ENCODE data around the gene PHF20. TPM values are rescaled to one million over a fixed set of nuclear protein-coding genes. Genes with fewer than 3 reads are reported as not detected.

The PHF20 gene
- total and polyA plus RNA-seq, 2 of the 13 experiments (the other 11 are each of a cell fraction or from before 2014, with no cell fraction given), result 22.8 to 34.1 TPM

DNA sequence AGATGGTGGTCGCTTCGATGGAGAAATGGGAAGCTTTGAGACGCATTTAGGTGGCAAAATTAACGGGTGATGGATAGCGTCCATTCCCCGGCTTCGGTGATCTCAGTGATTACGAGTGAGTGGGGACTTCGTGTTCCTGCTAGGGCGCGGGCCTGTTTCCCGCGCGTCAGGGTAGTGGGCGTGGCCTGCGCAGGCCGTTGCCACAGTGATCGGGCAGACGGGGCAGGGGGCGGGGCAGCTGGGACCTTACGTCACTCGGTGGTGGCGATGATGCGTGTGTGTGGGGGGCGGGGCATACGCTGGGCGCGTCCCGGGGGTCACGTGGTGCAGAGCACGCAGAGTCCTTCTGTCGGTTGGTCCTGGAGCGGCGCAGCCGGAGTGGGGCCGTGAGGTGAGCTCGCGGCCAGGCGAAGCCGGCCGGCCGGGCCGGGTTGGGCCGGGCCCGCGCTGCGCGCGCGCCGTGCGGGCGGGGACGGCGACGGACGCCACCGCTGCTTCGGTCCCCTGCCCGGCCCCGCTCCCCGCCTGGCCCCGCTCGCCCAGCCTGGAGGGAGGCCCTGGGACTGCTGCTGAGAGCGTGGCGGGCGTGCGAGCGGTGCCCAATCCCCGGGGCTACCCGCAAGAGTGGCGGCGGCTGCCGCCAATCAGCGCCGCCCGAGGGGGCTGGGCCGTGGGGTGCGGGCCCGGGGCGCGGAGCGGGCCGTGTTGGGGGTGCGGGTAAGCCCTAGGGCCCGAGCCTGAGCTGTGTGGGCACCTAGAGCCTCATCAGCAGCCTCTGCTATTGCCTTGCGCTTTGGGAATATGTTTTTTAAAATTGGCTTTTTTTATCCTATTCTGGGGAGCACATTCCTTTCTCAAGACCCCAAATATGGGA, at the start of gene PHF20 (continued):
- TF ChIP-seq ZNF670 (CRISPR knock-in tag; IDR thresholded peaks at IDR 0.05; ENCODE audit: borderline replicate concordance) (no peak; the same call in 1 of the 2 replicates), SALL2 (CRISPR knock-in tag; IDR thresholded peaks at IDR 0.05) (peak; percentile 98), KMT2B (CRISPR knock-in tag; IDR thresholded peaks at IDR 0.05) (peak; percentile 40; the same call in 1 of the 2 replicates), MAZ (IDR thresholded peaks at IDR 0.05; ENCODE audit: borderline replicate concordance, low read depth, low read length) (peak; percentile 44; the same call in 1 of the 2 replicates), MAZ (CRISPR knock-in tag; IDR thresholded peaks at IDR 0.05; ENCODE audit: low read depth) (peak; percentile 82), MAFG (CRISPR knock-in tag; IDR thresholded peaks at IDR 0.05) (no peak), RNF2 (conservative IDR thresholded peaks at IDR 0.05; ENCODE audit: low read depth) (peak; percentile 99), ELF1 (CRISPR knock-in tag; IDR thresholded peaks at IDR 0.05) (no peak; the same call in 1 of the 2 replicates), ZNF136 (CRISPR knock-in tag; IDR thresholded peaks at IDR 0.05; ENCODE audit: low read depth) (peak; percentile 92; the same call in 1 of the 2 replicates), ETV5 (CRISPR knock-in tag; IDR thresholded peaks at IDR 0.05; ENCODE audit: borderline replicate concordance) (peak; percentile 34), ZNF17 (CRISPR knock-in tag; IDR thresholded peaks at IDR 0.05) (no peak), SRSF9 (IDR thresholded peaks at IDR 0.05; ENCODE audit: borderline replicate concordance, insufficient read depth, low read depth, low read length, poor library complexity, severe bottlenecking) (no peak), ZNF24 (IDR thresholded peaks at IDR 0.05) (no peak), HMG20A (CRISPR knock-in tag; IDR thresholded peaks at IDR 0.05; ENCODE audit: borderline replicate concordance) (no peak), ARNTL (CRISPR knock-in tag; IDR thresholded peaks at IDR 0.05) (peak; percentile 93), EZH2 (conservative IDR thresholded peaks at IDR 0.05; ENCODE audit: low read depth, low read length) (no peak), ZNF251 (CRISPR knock-in tag; IDR thresholded peaks at IDR 0.05) (peak; percentile 97), POGZ (CRISPR knock-in tag; IDR thresholded peaks at IDR 0.05) (peak; percentile 75), ZNF383 (CRISPR knock-in tag; IDR thresholded peaks at IDR 0.05; ENCODE audit: borderline replicate concordance) (no peak), SRSF4 (IDR thresholded peaks at IDR 0.05; ENCODE audit: low read depth, low read length, poor library complexity, severe bottlenecking) (no peak), TCF7L2 (IDR thresholded peaks at IDR 0.05; ENCODE audit: low read depth, low read length) (no peak), ZSCAN22 (CRISPR knock-in tag; IDR thresholded peaks at IDR 0.05) (no peak), ZNF232 (CRISPR knock-in tag; IDR thresholded peaks at IDR 0.05; ENCODE audit: borderline replicate concordance) (peak; percentile 94), ZNF556 (CRISPR knock-in tag; IDR thresholded peaks at IDR 0.05; ENCODE audit: borderline replicate concordance) (peak; percentile 55; the same call in 1 of the 2 replicates), ZFP41 (CRISPR knock-in tag; IDR thresholded peaks at IDR 0.05; ENCODE audit: borderline replicate concordance) (peak; percentile 94; the same call in 1 of the 2 replicates), ZNF282 (IDR thresholded peaks at IDR 0.05; ENCODE audit: partially characterized antibody) (no peak)
- TF ChIP-seq, protein P1, sequence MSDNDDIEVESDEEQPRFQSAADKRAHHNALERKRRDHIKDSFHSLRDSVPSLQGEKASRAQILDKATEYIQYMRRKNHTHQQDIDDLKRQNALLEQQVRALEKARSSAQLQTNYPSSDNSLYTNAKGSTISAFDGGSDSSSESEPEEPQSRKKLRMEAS (IDR thresholded peaks at IDR 0.05), result peak; percentile 100
- TF ChIP-seq, protein P2, sequence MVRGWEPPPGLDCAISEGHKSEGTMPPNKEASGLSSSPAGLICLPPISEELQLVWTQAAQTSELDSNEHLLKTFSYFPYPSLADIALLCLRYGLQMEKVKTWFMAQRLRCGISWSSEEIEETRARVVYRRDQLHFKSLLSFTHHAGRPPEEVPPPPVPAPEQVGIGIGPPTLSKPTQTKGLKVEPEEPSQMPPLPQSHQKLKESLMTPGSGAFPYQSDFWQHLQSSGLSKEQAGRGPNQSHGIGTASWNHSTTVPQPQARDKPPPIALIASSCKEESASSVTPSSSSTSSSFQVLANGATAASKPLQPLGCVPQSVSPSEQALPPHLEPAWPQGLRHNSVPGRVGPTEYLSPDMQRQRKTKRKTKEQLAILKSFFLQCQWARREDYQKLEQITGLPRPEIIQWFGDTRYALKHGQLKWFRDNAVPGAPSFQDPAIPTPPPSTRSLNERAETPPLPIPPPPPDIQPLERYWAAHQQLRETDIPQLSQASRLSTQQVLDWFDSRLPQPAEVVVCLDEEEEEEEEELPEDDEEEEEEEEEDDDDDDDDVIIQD (CRISPR knock-in tag; IDR thresholded peaks at IDR 0.05; ENCODE audit: low read depth), result peak; percentile 61; the same call in 1 of the 2 replicates
- TF ChIP-seq, protein P3, sequence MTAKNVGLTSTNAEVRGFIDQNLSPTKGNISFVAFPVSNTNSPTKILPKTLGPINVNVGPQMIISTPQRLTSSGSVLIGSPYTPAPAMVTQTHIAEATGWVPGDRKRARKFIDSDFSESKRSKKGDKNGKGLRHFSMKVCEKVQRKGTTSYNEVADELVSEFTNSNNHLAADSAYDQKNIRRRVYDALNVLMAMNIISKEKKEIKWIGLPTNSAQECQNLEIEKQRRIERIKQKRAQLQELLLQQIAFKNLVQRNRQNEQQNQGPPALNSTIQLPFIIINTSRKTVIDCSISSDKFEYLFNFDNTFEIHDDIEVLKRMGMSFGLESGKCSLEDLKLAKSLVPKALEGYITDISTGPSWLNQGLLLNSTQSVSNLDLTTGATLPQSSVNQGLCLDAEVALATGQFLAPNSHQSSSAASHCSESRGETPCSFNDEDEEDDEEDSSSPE (CRISPR knock-in tag; IDR thresholded peaks at IDR 0.05), result peak; percentile 99
